OCI-LY7 (cell line): ENCODE results near the gene SIGLEC5. TPM values are rescaled to one million over a fixed set of nuclear protein-coding genes. Genes with fewer than 3 reads are reported as not detected.

Source experiments
- BruUV-seq: library from RNA; stranded (reverse); fragments of 400-500 nt; replicated peaks from 2 replicates; lab custom pipeline; 2021; lab: Mats Ljungman, UMichigan
- CTCF ChIA-PET: fragments of 300-600 bp; sonication (Branson Sonifier 250); formaldehyde crosslinking; loops from one replicate; lab custom pipeline; 2022; ENCODE audit warnings: antibody characterized with exemption; ENCODE audit not compliant: unreplicated experiment; lab: Charles Lee
- POLR2A ChIA-PET: fragments of 300-600 bp; sonication (Branson Sonifier 250); formaldehyde crosslinking; loops from one replicate; lab custom pipeline; 2022; ENCODE audit warnings: antibody characterized with exemption; lab: Charles Lee
- DNase-seq: peaks from one replicate; pipeline ENCODE4 v3.0.0-alpha.2; 2015; ENCODE audit warnings: low spot score
- H2AFZ ChIP-seq: fragments of 200-600 bp; sonication (generic), shearing (Covaris generic); 2 replicates; pipeline ENCODE4 v1.6.1; 2014; ENCODE audit warnings: mild to moderate bottlenecking, antibody characterized with exemption, low read length, moderate library complexity
- H3K27ac ChIP-seq: fragments of 200-600 bp; sonication (generic); 2 replicates; pipeline ENCODE4 v1.5.1; 2014; ENCODE audit warnings: mixed run types, low read depth, mild to moderate bottlenecking, moderate library complexity, low read length, inconsistent platforms; ENCODE audit not compliant: poor library complexity, severe bottlenecking
- H3K36me3 ChIP-seq: fragments of 200-600 bp; sonication (generic); 2 replicates; pipeline ENCODE4 v1.6.1; 2014; ENCODE audit warnings: mild to moderate bottlenecking, antibody characterized with exemption, low read length, moderate library complexity, mixed read lengths; ENCODE audit not compliant: insufficient read depth
- H3K4me1 ChIP-seq: fragments of 200-600 bp; sonication (generic); 2 replicates; pipeline ENCODE4 v1.5.1; 2014; ENCODE audit warnings: mild to moderate bottlenecking, low read length; ENCODE audit not compliant: insufficient read depth, poor library complexity, severe bottlenecking
- H3K4me2 ChIP-seq: fragments of 200-600 bp; sonication (generic); 2 replicates; pipeline ENCODE4 v1.6.1; 2014; ENCODE audit warnings: mild to moderate bottlenecking, low read length
- H3K4me3 ChIP-seq: fragments of 200-600 bp; sonication (generic); 2 replicates; pipeline ENCODE4 v1.5.1; 2014; ENCODE audit warnings: mild to moderate bottlenecking, low read depth, low read length; ENCODE audit not compliant: poor library complexity, severe bottlenecking
- H3K79me2 ChIP-seq: fragments of 200-600 bp; sonication (generic); 2 replicates; pipeline ENCODE4 v1.6.1; 2016; ENCODE audit warnings: low read depth, mild to moderate bottlenecking, low read length, moderate library complexity, mixed read lengths; ENCODE audit not compliant: insufficient read depth
- H3K9me2 ChIP-seq: fragments of 200-600 bp; sonication (generic); 2 replicates; pipeline ENCODE4 v1.6.1; 2016; ENCODE audit warnings: mild to moderate bottlenecking, low read length, mixed read lengths; ENCODE audit not compliant: insufficient read depth
- H3K9me3 ChIP-seq: fragments of 200-600 bp; sonication (generic); 2 replicates; pipeline ENCODE4 v1.6.1; 2014; ENCODE audit warnings: mild to moderate bottlenecking, mixed run types, low read length, mixed read lengths
- H4K20me1 ChIP-seq: fragments of 200-600 bp; sonication (generic); 2 replicates; pipeline ENCODE4 v1.6.1; 2014; ENCODE audit warnings: mild to moderate bottlenecking, antibody characterized with exemption, low read length, moderate library complexity, mixed read lengths; ENCODE audit not compliant: insufficient read depth
- CTCF ChIP-seq: fragments of 200-600 bp; sonication (generic); conservative IDR thresholded peaks from 2 replicates; pipeline ENCODE4 v1.5.1; 2014; ENCODE audit warnings: mild to moderate bottlenecking, antibody characterized with exemption, low read length, moderate library complexity, mixed read lengths
- EZH2phosphoT487 ChIP-seq: fragments of 200-600 bp; sonication (generic); IDR thresholded peaks from 2 replicates; pipeline ENCODE4 v1.6.1; 2018; ENCODE audit warnings: low read depth, borderline replicate concordance, mild to moderate bottlenecking, mixed run types, antibody characterized with exemption, low read length, moderate library complexity, mixed read lengths
- intact Hi-C: fragments of 100-400 bp; cut with micrococcal nuclease; formaldehyde crosslinking; loops from one replicate; pipeline ENCODE4 v1.10.0; 2022; ENCODE audit not compliant: unreplicated experiment
- total RNA-seq, 2 experiments: library from RNA; depleted of rRNA in 1 of 2; stranded (reverse); fragments of >200 nt in 1 of 2; shearing (Covaris generic) in 1 of 2; gene quantifications; 2 replicates each; pipeline ENCODE4 v1.2.3, GENCODE V29; 2014 to 2022

SIGLEC5 gene
- total RNA-seq, 2 experiments from 2014 or later = not detected

GRCh38 chr19:51653162-51653561 is 23.0 kb upstream of the SIGLEC5 start:
- H3K36me3 ChIP-seq = no peaks in the 10 kb centered on the region
- H3K9me2 ChIP-seq = no peaks in the 10 kb centered on the region
- DNase-seq = no peak
- no peaks in the 10 kb centered on the region for H3K9me3 ChIP-seq
- TF ChIP-seq EZH2phosphoT487 (no peak), CTCF (no peak)
- H3K27ac ChIP-seq = no peak overlapping the region
- intact Hi-C loops = loop anchor here (10.0 kb wide), 1 partner anchor 318 kb away; no protein-coding TSS in a partner anchor
- no peaks in the 10 kb centered on the region for H3K79me2 ChIP-seq
- no TSS peak for BruUV-seq
- ChIA-PET CTCF (no interaction called here), POLR2A (no interaction called here)
- no peak overlapping the region for H3K4me2 ChIP-seq
- no peaks in the 10 kb centered on the region for H4K20me1 ChIP-seq
- H2AFZ ChIP-seq = no peak overlapping the region
- H3K4me1 ChIP-seq = peaks cover 27% of the 10 kb centered on the region
- no peak overlapping the region for H3K4me3 ChIP-seq

DNA sequence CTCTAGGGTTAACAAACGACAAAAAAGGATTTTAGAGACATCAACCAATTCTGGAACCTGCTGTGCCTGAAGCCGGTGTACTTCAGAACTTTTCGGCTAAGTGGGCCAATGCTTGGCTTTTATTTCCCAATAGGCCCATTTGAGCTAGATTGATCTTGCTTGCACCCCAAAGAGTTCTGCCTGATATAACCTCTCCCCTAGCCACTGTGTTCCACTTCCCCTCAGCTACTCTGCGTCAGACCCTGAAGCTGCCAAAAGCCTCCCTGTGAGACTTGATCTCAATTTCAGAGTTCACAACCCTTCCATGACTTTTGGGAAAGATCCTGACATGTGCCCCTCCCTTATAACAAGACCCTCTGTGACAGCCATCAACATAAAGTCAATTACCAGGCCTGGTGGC is 22.1 kb upstream of the SIGLEC5 start:
- Histone ChIP-seq H3K79me2 (no peaks in the 10 kb centered on the region), H4K20me1 (no peaks in the 10 kb centered on the region), H3K4me2 (peak overlapping the region; percentile 48), H3K4me1 (peaks cover 27% of the 10 kb centered on the region), H3K4me3 (no peak overlapping the region), H3K9me3 (no peaks in the 10 kb centered on the region), H3K9me2 (no peaks in the 10 kb centered on the region), H3K27ac (no peak overlapping the region), H3K36me3 (no peaks in the 10 kb centered on the region), H2AFZ (no peak overlapping the region)
- CTCF ChIA-PET = no interaction called here
- POLR2A ChIA-PET = interaction anchor here (0.7 kb wide), 1 partner anchor 8 kb away, joined by 5 read pairs; no protein-coding TSS in a partner anchor
- intact Hi-C loops = loop anchor here (10.0 kb wide), 1 partner anchor 317 kb away; no protein-coding TSS in a partner anchor
- no peak for TF ChIP-seq CTCF
- TF ChIP-seq EZH2phosphoT487 = no peak
- DNase-seq = no peak
- no TSS peak for BruUV-seq

DNA sequence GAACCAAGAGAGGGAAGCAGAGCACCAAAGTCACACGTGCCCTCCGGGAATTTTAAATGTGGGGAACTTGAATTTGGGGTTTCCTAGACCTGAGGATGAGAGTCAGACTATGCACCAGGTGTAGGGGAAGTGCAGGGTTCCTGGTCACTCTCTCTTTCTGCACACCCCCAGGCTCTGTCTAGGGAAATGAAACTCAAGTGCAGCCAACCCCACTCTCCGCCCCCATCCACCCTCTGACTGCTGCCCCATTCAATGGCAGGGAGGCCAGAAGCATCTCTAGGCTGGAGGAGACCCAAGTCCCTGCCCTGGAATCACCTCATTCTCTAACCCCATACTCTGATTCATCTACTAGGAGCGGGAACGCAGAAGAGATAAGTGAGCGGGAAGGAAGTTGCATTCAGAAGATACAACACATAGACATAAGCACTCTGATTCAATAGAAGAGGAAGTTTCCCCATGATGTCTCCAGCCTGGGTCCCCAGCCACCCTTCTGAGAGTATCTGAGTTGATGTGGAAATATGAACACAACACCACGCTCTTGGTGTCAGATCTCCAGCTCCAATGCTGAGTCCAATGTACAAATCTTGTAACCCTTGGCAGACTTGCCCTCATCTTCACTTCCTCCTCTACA is 21.1 kb upstream of the SIGLEC5 start:
- TF ChIP-seq EZH2phosphoT487 (no peak), CTCF (no peak)
- Histone ChIP-seq H3K4me3 (no peak overlapping the region), H4K20me1 (no peaks in the 10 kb centered on the region), H3K27ac (no peak overlapping the region), H2AFZ (no peak overlapping the region), H3K4me1 (peaks cover 23% of the 10 kb centered on the region), H3K79me2 (no peaks in the 10 kb centered on the region), H3K4me2 (peak overlapping the region; percentile 48), H3K9me2 (no peaks in the 10 kb centered on the region), H3K36me3 (no peaks in the 10 kb centered on the region), H3K9me3 (no peaks in the 10 kb centered on the region)
- DNase-seq = peak; percentile 48
- BruUV-seq = no TSS peak
- intact Hi-C loops = loop anchor here (1.0 to 10.0 kb wide), 2 partner anchors 44 to 317 kb away; no protein-coding TSS in a partner anchor
- CTCF ChIA-PET = no interaction called here
- POLR2A ChIA-PET = interaction anchor here (0.7 kb wide), 1 partner anchor 9 kb away, joined by 5 read pairs; no protein-coding TSS in a partner anchor
